Measurements from ENCODE around the gene SLC25A4.

The SLC25A4 gene

DNA sequence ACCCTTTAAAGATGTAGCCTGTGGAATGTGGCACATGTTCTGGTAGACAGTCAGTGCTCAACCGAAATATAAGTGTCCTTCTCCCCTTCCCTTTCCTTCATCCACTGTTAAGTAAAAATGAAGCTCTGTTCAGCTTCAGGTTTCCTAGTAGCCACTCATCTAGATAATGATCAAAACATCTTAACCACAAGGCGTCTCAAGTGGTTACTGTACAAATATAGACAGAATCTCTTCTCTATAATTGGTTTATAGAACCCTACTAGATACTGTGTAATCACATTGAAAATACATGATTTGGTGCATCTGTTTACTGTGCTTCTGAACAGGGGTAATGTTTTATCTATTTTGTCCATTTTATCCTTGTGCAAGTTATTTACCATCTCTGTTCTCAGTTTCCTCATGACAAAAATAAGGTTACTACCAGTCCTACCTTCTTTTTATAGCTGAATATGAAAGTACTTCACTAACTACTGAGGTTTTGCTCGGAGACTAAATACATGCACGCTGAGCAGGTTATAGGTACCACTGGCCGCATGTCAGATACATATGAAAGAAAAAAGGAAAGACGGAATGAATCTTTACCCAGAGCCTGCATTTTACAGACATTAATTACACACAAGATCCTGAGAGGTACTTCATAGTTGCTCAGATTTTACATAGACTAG, 20.3 kb upstream of the SLC25A4 start:
- no peak for DNase-seq

DNA sequence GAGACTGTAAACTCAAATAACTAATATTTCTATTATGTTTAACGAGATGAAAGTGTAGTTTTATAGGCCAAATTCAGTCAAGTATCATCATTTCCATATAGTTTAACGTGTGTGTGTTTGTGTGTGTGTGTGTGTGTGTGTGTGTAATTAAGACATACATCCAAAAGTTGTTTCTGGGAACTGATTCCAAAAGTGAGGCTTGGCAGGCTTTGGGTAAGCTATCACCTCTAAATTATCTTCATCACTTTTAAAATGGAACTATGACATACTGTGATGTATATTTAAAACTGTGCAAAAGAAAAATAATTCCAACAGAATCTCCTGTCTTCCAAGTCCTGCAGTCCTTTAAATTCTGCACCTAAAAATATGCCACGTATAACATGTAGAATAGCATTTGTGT, 19.1 kb upstream of the SLC25A4 start:
- DNase-seq = no peak

DNA sequence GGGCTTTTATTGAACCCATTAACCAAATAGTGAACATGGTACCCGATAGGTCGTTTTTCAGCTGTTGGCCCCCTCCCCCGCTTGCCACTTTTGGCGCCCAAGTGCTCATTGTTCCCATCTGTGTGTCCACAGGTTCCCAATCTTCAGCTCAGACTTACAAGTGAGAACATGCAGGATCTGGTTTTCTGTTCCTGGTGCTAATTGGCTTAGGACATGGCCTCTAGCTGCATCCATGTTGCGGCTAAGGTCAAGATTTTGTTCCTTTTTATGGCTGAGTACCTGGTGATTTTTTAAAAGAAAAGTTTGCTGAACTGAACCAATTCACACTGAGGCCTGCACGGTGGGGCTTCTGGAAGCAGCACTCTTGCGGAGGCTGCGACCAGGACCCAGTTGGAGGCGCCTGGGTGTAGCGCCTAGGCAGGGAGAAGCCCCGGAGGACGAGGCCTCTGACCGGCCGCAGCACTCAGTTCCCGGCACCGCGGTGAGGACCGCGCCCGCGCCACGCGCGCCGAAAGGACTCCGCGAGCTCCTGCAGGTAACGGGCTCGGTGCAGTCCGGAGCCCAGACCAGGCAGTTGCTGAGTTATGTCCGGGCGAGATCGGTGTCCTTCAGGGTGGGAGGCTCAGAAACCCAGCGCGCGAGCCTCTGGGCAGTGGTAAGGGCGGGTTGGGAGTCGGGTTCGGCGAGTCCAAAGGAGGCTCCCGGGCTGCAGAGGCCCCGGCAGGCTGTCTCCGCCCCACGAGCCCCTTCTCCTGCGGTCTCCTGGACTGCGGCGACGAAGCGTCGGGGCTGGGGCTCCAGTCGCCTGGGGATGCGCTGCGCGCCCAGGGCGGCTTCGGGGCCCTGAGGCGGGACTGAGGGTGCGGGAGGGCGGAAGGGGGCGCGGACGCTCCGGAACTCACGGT, 15.8 kb upstream of the SLC25A4 start:
- no peak for DNase-seq

DNA sequence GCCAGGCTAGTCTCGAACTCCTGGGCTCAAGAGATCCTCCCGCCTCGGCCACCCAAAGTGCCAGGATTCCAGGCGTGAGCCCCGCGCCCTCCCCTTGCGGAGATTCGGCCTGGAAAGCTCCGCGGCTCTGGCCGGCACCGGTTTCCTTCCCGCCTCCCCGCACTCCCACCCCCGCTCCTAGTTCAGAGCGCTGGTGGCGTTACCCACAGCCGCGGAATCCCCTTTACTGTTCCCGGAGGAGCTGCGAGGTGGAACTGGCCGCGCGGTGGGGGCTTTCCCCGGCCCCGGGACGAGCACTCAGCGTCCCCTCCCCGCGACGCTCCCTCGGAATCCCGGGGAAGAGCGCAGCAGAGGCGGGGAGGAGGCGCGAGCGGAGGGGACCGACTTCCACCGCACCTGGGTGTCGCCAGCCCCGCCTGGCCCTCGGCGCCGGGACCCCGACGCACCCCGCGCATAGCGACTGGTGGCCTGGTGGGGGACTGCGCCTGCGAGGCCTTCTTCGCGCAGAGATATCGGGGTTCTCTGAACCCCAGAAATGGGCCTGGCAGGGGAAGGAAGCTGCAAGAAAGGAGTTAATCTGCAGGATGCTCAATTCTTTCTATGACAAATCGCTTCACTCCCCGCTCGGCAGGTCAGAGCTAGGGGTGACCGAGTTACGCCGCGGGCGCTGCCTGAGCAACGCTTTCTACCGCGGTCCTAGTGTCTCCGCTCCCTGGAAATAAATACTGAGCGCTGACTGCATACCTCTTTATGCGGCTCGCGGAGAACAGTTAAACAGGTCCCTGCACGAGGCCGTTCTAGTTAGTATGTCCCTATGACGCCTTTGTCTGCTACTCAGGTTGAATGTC, 14.6 kb upstream of the SLC25A4 start:
- no peak for DNase-seq

DNA sequence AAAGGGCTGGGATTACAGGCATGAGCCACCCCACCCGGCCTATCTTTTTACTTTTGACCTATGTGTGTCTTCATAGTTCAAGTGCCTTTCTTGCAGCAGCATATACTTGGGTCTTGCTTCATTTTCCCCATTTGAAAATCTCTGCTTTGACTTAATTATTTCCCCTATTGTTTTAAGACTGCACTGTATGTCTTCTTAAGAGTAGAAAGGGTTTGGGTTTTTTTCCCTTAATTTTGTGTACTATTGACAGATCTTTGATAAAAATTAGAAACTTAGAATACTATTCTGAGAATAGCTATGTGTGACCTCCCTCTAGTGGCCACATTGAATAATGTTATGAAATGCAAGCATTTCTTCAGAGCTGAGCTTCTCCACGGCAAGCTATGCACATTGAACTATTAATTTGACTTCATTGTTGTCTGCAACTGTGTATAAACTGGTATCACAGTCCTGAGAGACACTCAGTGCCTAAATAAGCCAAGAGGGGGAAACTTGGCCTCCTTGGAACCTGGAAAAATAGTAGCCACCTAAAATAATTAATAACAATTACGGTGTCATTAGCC, 8.7 kb upstream of the SLC25A4 start:
- no peak for DNase-seq

DNA sequence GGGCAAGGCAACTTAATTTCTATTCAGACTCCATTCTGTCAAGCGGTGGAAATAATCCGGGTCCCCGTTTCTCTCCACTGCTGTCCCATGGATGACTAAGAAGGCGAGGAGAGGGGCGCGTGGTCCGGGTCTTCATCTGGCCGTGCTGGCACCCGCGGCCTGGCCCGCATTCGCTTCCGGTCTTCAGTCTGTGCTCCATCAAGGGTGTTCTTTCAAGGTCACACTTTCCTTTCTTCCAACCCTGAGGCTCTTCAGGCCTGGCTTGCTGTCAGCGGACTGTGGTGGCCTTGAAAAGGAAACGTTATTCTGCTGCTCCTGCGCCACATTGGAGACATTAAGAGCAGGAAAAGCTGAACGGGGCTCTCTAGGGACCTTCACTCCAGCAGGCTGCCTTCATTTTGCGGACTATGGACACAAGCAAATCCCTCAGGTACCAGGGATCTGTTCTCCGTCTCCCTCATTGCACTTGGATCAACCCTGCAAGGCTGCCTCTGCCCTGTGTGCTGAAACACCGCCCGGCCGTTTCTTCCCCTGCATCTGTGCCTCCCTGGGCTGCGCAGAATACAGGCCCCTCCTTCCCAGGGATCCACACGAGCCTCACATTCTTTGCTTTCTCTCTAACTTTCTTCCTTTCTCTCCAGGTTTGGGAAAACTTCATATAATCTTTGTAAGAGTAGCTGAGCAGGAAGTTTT, 5.7 kb upstream of the SLC25A4 start:
- no peak for DNase-seq

DNA sequence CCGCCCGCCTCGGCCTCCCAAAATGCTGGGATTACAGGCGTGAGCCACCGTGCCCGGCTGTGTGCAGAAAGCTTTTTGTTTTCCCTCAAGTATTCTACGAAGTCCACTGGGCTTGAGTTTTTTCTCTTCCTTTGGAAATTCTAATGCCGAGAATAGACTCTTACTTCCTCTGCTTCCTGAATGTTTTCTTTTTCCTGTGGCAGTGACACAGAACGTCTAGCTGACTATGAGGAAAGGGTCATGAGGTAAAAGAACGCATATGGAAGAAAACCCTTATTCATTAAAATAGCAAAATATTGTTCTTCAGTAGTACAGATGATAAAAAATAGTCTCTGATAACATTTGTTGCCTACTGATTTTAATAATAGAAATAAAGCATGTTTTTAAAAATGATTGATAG, 4.9 kb upstream of the SLC25A4 start:
- no peak for DNase-seq

DNA sequence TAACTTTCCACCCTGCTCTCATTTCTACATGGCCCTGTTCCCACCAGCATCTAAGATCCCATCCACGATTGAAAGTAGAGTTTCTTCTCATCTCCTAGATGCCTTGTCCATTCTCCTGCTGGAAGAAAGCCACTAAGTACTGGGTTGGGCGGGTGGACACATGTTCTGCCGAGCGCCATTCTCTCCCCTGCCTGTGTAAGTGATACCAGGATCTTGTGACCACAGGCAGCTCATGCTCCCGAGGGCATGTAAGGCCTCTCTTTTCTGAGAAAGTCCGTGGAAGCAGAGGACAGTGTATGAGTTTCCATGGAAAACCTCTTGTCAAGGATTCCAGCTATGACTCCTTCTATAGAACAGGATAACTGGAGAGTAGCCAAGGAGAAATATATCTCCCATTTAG, 3.3 kb upstream of the SLC25A4 start:
- no peak for DNase-seq

DNA sequence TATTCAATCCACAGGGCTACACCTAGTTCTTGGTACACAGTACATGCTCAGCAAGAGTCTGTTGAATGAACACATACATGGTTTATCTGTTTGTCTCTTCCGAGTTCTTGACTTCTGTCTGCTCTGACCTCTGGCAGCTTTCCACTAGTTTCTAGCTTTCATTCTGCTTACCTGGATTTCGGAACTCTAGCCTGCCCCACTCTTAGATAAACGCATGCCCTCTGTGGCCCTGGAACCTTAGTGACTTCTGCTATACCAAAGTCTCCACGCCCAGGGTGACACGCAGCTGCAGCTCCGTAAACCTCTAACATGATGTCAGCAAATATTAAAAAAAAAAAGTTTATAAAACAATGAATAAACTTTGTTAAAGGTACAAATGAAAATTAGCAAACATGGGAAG, 1.3 kb upstream of the SLC25A4 start:
- DNase-seq = no peak

DNA sequence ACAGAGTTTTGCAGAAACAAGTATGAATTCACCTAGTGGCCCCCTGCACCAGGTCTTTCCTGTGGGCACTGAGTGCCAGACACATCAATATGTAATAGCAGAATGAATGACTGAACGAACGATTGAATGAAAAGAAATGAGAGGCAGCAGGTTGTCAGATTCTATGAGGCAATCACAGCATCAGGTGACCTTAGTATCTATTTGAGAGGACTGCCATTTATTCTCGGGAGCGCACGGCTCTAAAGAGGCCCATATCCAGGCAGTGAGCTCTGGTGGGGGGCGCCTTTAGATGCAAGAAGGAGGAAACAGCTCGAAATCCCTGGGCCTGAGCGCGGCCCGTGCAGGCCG, 528 bp upstream of the SLC25A4 start:
- no peak for DNase-seq

DNA sequence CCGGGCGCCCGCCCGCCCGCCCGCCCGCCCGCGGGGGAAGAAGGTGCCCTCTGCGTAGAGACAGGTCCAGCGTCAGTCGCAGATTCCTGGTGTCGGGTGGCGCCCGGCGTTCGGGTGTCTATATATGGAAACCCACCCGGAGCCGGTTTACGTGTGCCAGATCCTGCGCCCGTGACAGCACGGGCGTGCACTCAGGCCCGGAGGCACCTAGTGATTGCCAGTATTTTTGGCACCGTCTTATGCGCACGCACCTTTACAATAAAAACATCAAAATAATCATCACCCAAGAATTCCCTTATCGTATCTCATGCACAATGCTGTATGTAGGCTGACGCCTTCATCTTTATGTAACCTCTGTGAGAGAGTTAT, 519 bp downstream of the SLC25A4 start:
- no peak for DNase-seq

DNA sequence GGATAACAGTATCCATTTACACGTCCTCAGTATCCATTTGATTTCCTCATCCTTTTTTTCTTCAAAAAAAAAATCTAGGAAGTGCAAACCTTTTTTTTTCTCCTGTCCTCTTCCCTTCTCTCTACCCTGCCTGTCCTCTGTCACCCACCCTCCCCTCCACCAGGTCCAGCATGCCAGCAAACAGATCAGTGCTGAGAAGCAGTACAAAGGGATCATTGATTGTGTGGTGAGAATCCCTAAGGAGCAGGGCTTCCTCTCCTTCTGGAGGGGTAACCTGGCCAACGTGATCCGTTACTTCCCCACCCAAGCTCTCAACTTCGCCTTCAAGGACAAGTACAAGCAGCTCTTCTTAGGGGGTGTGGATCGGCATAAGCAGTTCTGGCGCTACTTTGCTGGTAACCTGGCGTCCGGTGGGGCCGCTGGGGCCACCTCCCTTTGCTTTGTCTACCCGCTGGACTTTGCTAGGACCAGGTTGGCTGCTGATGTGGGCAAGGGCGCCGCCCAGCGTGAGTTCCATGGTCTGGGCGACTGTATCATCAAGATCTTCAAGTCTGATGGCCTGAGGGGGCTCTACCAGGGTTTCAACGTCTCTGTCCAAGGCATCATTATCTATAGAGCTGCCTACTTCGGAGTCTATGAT, 1.7 kb downstream of the SLC25A4 start:
- no peak for DNase-seq

DNA sequence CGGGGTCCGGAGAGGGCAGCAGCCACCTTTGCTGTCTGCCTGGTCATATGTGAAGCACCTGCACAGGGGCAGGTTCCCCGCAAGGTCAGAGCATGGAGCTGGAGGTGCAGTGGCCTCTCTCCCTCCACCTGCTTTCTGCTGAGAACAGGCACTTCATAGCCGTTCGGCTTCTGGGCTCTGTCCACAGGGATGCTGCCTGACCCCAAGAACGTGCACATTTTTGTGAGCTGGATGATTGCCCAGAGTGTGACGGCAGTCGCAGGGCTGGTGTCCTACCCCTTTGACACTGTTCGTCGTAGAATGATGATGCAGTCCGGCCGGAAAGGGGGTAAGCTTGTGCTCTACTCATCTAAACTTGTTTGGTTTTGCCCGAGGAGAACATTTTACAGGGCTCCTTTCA, 2.5 kb downstream of the SLC25A4 start:
- no peak for DNase-seq

DNA sequence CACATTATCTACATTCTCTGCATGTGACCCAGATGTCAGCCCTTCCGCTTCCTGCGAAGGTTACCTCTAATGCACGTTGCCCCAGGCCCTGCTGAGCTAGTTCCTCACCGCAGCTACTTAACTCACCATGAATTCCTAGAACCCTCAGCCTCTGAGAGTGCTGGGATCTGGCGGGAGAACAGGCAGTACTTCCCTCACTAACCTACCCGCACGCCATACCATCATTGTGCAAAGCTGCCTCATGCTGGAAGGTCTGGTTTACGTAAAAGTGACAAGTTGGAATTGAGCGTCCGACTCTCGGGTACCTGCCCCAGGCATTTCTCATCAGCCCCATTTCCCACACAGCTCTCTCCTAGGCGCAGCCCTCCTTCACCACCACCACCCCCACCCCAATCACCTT, 6.3 kb downstream of the SLC25A4 start:
- DNase-seq = no peak

DNA sequence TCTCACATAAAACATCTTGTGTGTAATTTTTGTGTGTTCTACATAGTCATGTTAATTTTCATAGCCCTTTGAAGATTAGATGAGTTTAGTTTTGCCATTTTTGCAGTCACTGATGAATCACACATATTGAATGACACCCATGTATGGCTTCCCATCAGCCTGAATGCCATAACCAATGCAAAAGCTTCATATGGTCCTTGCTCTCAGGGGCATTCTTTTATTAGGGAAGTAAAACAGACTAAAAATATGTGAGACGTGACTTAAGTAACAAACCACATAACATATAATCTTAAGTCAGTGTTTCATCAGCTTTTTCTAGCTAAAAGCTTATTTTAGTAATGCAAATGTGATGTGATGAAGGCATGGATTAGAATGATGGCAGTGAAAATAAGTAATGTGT, 8.2 kb downstream of the SLC25A4 start:
- DNase-seq = no peak

DNA sequence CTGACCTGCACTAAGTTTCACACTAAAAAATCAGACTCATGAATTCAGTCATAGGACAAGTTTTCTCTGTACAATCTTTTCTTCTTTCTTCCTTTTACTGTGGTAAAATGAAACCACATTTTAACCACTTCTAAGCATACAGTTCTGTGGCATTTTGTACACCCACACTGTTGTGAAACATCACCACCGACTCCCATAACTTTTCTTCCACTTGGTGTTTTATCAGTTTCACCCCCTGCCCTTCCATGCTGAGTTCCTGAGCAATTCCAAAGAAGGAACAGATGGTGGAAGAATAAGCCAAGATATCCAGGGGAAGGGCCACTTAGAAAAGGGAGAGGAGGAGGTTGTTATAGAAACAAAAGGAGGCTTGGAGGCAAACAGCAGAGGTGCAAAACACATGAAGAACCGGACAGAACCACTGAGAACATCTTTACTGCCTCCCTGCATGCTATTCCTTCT, 22.6 kb downstream of the SLC25A4 start:
- DNase-seq = no peak

DNA sequence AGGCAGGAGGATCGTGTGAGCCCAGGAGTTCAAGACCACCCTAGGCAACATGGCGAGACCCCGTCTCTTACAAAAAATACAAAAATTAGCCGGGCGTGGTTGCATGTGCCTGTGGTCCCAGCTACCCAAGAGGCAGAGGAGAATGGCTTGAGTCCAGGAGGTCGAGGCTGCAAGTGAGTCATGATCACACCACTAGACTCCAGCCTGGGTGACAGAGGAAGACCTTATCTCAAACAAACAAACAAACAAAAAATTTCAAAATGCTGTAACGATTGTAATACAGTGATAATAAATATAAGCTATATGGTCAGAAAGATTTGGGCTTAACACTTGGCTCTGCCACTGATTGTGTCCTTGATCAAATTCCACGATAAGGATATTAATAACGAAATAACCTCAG, 24.2 kb downstream of the SLC25A4 start:
- no peak for DNase-seq

DNA sequence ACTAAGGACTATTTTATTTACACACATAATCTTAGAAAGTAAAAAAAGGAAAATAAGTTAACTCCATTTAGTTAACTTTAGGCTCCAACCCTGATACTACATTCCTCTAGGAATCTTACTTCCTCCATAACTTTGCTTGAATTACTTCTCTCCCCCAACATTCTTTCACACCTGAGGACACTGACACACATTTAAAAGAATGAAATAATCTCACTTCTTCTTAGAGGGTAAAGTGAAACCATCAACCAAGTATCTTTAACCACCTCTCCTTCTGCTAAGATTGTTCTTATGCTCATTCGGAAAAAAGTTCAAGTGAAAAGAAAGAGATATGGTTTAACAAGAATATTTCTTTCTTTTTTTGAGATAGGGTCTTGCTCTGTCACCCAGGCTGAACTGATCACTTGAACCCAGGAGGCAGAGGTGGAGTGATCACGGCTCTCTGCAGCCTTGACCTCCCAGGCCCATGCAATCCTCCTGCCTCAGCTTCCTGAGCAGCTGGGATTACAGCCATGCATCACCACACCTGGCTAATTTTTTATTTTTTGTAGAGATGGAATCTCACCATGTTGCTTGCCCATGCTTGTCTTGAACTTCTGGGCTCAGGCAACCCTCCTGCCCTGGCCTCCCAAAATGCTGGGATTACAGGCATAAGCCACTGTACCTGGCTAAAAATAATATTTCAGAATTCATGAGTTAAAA, 28.5 kb downstream of the SLC25A4 start:
- no peak for DNase-seq

DNA sequence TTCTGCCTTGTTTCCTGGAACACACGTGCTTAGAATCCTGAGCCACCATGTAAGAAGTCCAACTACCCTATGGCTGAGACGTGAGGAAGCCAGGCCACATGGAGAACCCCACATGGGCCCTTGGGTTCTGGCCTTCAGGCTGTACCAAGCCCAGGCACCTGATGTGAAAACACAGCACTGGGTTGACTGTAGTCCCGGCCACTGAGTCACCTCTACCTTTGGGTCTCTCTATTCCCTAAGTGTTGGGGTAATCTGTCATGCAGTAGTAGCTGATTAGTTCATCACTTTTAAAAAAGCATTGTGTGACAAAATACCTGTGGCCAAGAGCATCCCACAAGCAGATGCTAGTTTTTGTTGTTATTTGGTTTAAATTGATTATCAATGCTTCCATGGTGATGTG, 36.4 kb downstream of the SLC25A4 start:
- no peak for DNase-seq

DNA sequence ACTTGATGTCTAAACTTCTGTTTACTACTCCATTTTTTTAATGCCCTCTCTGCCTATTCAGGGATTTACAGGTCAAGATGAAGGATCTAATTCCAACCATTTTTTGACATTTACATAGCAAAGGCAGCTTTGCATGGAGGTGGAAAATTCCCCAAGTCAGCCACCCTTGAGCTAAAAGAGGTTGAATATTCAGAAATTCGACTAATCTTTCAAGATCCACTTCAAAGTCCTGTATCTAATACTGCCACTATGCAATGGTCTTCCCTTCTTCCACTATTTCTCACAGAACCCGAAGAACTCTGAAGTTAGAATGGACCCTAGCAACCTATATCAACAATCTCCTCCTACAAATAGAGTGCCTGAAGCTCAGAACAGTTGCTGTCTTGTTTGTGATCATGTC, 39.2 kb downstream of the SLC25A4 start:
- no peak for DNase-seq

DNA sequence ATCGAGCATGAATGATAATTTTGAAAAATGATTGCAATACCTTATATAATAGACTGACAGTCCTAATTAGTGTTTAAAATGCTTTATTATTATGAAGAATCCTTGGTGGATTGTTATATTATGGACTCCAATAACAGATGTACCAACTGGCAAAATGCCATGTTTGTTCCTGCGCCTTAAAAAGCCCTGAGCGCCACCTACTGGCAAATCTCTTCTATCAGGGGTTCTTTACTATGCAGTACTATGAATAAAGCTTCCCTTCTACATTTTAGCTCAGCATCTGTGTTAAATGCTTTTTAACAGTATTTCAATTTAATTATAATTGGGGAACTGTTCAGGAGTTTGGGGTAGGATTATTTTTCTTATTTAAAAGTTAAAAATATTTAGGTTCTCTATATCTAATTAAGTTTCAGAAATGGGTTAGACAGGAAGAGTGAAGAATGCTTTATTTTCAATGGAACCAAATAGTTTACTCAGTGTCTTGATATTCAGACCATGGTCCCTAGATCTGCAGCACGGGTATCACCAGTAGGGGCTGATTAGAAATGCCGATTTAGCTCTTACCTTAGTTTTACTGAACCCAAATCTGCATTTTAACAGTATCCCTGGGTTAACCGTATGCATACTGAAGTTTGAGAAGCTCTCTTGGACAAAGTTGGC, 40.7 kb downstream of the SLC25A4 start:
- DNase-seq = no peak
